Thoracic aorta (tissue), 2 donors: ENCODE measurements around the gene RAP1B. TPM values are rescaled to one million over a fixed set of nuclear protein-coding genes. Genes with fewer than 3 reads are reported as not detected.

Experiments used
- ATAC-seq: fragments of 150-250 bp; one replicate; pipeline ENCODE4 v1.8.0; 2017; ENCODE audit warnings: low read depth; ENCODE audit not compliant: insufficient number of reproducible peaks, low FRiP score
- DNase-seq: peaks from one replicate; pipeline ENCODE4 v3.0.0-alpha.2; 2020; ENCODE audit warnings: low spot score
- H3K27ac ChIP-seq, 2 donors: fragments of 200-600 bp; sonication (generic); 1 replicate in 1 of 2; 2 replicates in 1 of 2; pipeline ENCODE4 v1.5.1; 2016; ENCODE audit warnings: mild to moderate bottlenecking in 2 of 2, moderate library complexity in 2 of 2
- H3K27me3 ChIP-seq: fragments of 200-600 bp; sonication (generic); replicated peaks from 2 replicates; pipeline ENCODE4 v1.6.0; 2016; ENCODE audit warnings: mild to moderate bottlenecking; ENCODE audit not compliant: insufficient read depth
- H3K36me3 ChIP-seq: fragments of 200-600 bp; sonication (generic); one replicate; pipeline ENCODE4 v1.5.1; 2016
- H3K4me1 ChIP-seq, 2 donors: fragments of 200-600 bp; sonication (generic); 1 replicate in 1 of 2; 2 replicates in 1 of 2; pipeline versions ENCODE4 v1.5.1 to v1.6.0; 2016; ENCODE audit warnings: low read depth in 2 of 2, mild to moderate bottlenecking in 1 of 2; ENCODE audit not compliant: control insufficient read depth in 1 of 2
- H3K4me3 ChIP-seq: fragments of 200-600 bp; sonication (generic); 2 replicates; pipeline ENCODE4 v1.5.1; 2016; ENCODE audit warnings: mild to moderate bottlenecking
- H3K9me3 ChIP-seq: fragments of 200-600 bp; sonication (generic); 2 replicates; pipeline ENCODE4 v1.5.1; 2016
- CTCF ChIP-seq: fragments of 200-600 bp; sonication (generic); IDR thresholded peaks from one replicate; pipeline ENCODE4 v1.5.1; 2019; ENCODE audit warnings: antibody characterized with exemption
- total RNA-seq, 2 donors: library from RNA; depleted of rRNA; stranded (reverse); fragments of >200 nt; gene quantifications; one replicate each; pipeline versions ENCODE4 v1.1.0 to v1.2.3, GENCODE V29; 2016

Gene RAP1B
- total RNA-seq = 100 to 1,000 TPM; 120 to 245 TPM

GRCh38 chr12:68610370-68611093 is at the start of gene RAP1B:
RAP1B (plus strand) TSS chr12:68610899; CDS start chr12:68648725, 37,826 bp downstream.
- H3K4me1 ChIP-seq = peaks cover 30 to 36% of the 10 kb centered on the region in 2 donors
- H3K4me3 ChIP-seq = peak within 1 kb of the TSS; percentile 98
- no peaks in the 10 kb centered on the region for H3K36me3 ChIP-seq
- TF ChIP-seq CTCF = no peak
- DNase-seq = peak; percentile 25
- no peaks in the 10 kb centered on the region for H3K27me3 ChIP-seq
- H3K9me3 ChIP-seq = no peaks in the 10 kb centered on the region
- H3K27ac ChIP-seq = peak within 1 kb of the TSS; percentile 98 to 99
- peak; percentile 92 for ATAC-seq

GRCh38 chr12:68561830-68562229 is 48.9 kb upstream of the RAP1B start:
- H3K27ac ChIP-seq = no peak overlapping the region

GRCh38 chr12:68564166-68564565 is 46.5 kb upstream of the RAP1B start:
- Histone ChIP-seq H3K36me3 (no peaks in the 10 kb centered on the region), H3K27ac (no peak overlapping the region)

More at GRCh38 chr12:68561830-68562229, 48.9 kb upstream of the RAP1B start:
- Histone ChIP-seq H3K4me1 (peaks cover 0 to 6% of the 10 kb centered on the region in 2 donors), H3K4me3 (no peak overlapping the region), H3K9me3 (no peaks in the 10 kb centered on the region), H3K27me3 (no peaks in the 10 kb centered on the region), H3K36me3 (no peaks in the 10 kb centered on the region)
- DNase-seq = no peak
- TF ChIP-seq CTCF = no peak
- ATAC-seq = no peak

GRCh38 chr12:68565391-68565903 is 45.3 kb upstream of the RAP1B start:
- no peaks in the 10 kb centered on the region for H3K9me3 ChIP-seq
- no peak overlapping the region for H3K27ac ChIP-seq
- ATAC-seq (no peak), DNase-seq (no peak)
- H3K36me3 ChIP-seq = no peaks in the 10 kb centered on the region
- no peak overlapping the region for H3K4me3 ChIP-seq
- no peak for TF ChIP-seq CTCF
- H3K27me3 ChIP-seq = no peaks in the 10 kb centered on the region
- peaks cover 0 to 6% of the 10 kb centered on the region in 2 donors for H3K4me1 ChIP-seq

More at GRCh38 chr12:68564166-68564565, 46.5 kb upstream of the RAP1B start:
- H3K9me3 ChIP-seq = no peaks in the 10 kb centered on the region
- no peak overlapping the region for H3K4me3 ChIP-seq
- H3K27me3 ChIP-seq = no peaks in the 10 kb centered on the region
- H3K4me1 ChIP-seq = peaks cover 0 to 6% of the 10 kb centered on the region in 2 donors
- DNase-seq (no peak), ATAC-seq (no peak)
- no peak for TF ChIP-seq CTCF

GRCh38 chr12:68568922-68569569 is 41.7 kb upstream of the RAP1B start:
- ATAC-seq = no peak
- peaks cover 0 to 6% of the 10 kb centered on the region in 2 donors for H3K4me1 ChIP-seq
- no peaks in the 10 kb centered on the region for H3K36me3 ChIP-seq
- H3K27me3 ChIP-seq = no peaks in the 10 kb centered on the region
- no peaks in the 10 kb centered on the region for H3K9me3 ChIP-seq
- TF ChIP-seq CTCF = no peak
- H3K27ac ChIP-seq = no peak overlapping the region
- no peak overlapping the region for H3K4me3 ChIP-seq
- no peak for DNase-seq
